GM12878 (cell line): ENCODE results near the gene SPOCD1. TPM values are rescaled to one million over a fixed set of nuclear protein-coding genes. Genes with fewer than 3 reads are reported as not detected.

ENCODE experiments used
- ATAC-seq: fragments of 200-7000 bp; cut with Tn5 transposase; 3 replicates; pipeline ENCODE4 v1.9.1; 2020; ENCODE audit warnings: mild to moderate bottlenecking, moderate library complexity
- BruUV-seq: library from RNA; stranded (reverse); fragments of 400-500 nt; replicated peaks from 2 replicates; lab custom pipeline; 2021; lab: Mats Ljungman, UMichigan
- CTCF ChIA-PET: fragments of 300-600 bp; sonication (Branson Sonifier 250); formaldehyde crosslinking; extraction: SDS; loops from one replicate; lab custom pipeline; 2021; ENCODE audit warnings: inconsistent platforms; lab: Yijun Ruan, JAX
- POLR2A ChIA-PET: fragments of 350-600 bp; formaldehyde crosslinking; extraction: SDS; loops from one replicate; lab custom pipeline; 2021; ENCODE audit warnings: inconsistent platforms; lab: Charles Lee
- RAD21 ChIA-PET: fragments of 300-600 bp; sonication (Branson Sonifier 250); formaldehyde crosslinking; loops from one replicate; lab custom pipeline; 2023; ENCODE audit warnings: antibody characterized with exemption; ENCODE audit not compliant: unreplicated experiment; lab: Charles Lee
- SMC1A ChIA-PET: fragments of 300-600 bp; sonication (Branson Sonifier 250); formaldehyde crosslinking; loops from one replicate; lab custom pipeline; 2023; ENCODE audit not compliant: unreplicated experiment, uncharacterized antibody; lab: Charles Lee
- DNase-seq: peaks from one replicate; pipeline ENCODE4 v3.0.0-alpha.2; 2011; ENCODE audit warnings: low read depth, low spot score
- FAIRE-seq: peaks from 3 replicates; lab custom pipeline; 2011; peaks lifted over from hg19 to GRCh38; lab: Jason Lieb, UNC
- H2AFZ ChIP-seq: 2 replicates; pipeline ENCODE4 v1.6.0; 2011; ENCODE audit warnings: low read depth, low read length, control low read depth; ENCODE audit not compliant: control insufficient read depth
- H3K27ac ChIP-seq: 2 replicates; pipeline ENCODE4 v1.5.1; 2011; ENCODE audit warnings: control low read depth; ENCODE audit not compliant: control insufficient read depth, insufficient read depth
- H3K27me3 ChIP-seq, 2 experiments: replicated peaks in 1 of 2; 2 replicates each; pipeline versions ENCODE4 v1.6.0 to v1.6.1; 2011; ENCODE audit warnings: low read length in 1 of 2; ENCODE audit not compliant: control insufficient read depth in 2 of 2, insufficient read depth in 2 of 2
- H3K36me3 ChIP-seq, 2 experiments: 2 replicates each; pipeline ENCODE4 v1.5.1; 2011; ENCODE audit warnings: low read length in 1 of 2; ENCODE audit not compliant: control insufficient read depth in 2 of 2, insufficient read depth in 2 of 2
- H3K4me1 ChIP-seq: 2 replicates; pipeline ENCODE4 v1.6.1; 2011; ENCODE audit warnings: mild to moderate bottlenecking, low read length, moderate library complexity, mixed read lengths; ENCODE audit not compliant: control insufficient read depth, insufficient read depth
- H3K4me2 ChIP-seq: 2 replicates; pipeline ENCODE4 v1.6.0; 2011; ENCODE audit warnings: control low read depth; ENCODE audit not compliant: control insufficient read depth, insufficient read depth
- H3K4me3 ChIP-seq: fragments of 200-600 bp; sonication (generic); 2 replicates; pipeline ENCODE4 v1.5.1; 2016
- H3K79me2 ChIP-seq: 2 replicates; pipeline ENCODE4 v1.6.0; 2011; ENCODE audit warnings: low read length; ENCODE audit not compliant: control insufficient read depth, insufficient read depth
- H3K9ac ChIP-seq: 2 replicates; pipeline ENCODE4 v1.8.0; 2011; ENCODE audit warnings: low read length, control low read depth, mixed read lengths; ENCODE audit not compliant: control insufficient read depth, insufficient read depth
- H3K9me3 ChIP-seq: replicated peaks from 3 replicates; pipeline ENCODE4 v1.5.1; 2011; ENCODE audit warnings: mild to moderate bottlenecking, low read length; ENCODE audit not compliant: control insufficient read depth, insufficient read depth
- H4K20me1 ChIP-seq: 2 replicates; pipeline ENCODE4 v1.6.0; 2011; ENCODE audit not compliant: control insufficient read depth, insufficient read depth
- ATF7 ChIP-seq: fragments of 450-650 bp; IDR thresholded peaks from 2 replicates; pipeline ENCODE4 v1.6.1; 2016; ENCODE audit warnings: low read depth, mild to moderate bottlenecking
- DPF2 ChIP-seq: fragments of 450-650 bp; IDR thresholded peaks from 2 replicates; pipeline ENCODE4 v1.6.1; 2017; ENCODE audit warnings: mild to moderate bottlenecking
- FOXM1 ChIP-seq: IDR thresholded peaks from 2 replicates; pipeline ENCODE4 v1.6.1; 2012; ENCODE audit warnings: low read depth, mild to moderate bottlenecking, inconsistent platforms, low read length, moderate library complexity
- RAD21 ChIP-seq: IDR thresholded peaks from 2 replicates; pipeline ENCODE4 v1.6.1; 2011; ENCODE audit warnings: mild to moderate bottlenecking, low read depth, low read length, moderate library complexity; ENCODE audit not compliant: insufficient read depth
- TCF7 ChIP-seq: IDR thresholded peaks from 2 replicates; pipeline ENCODE4 v1.6.1; 2014; ENCODE audit warnings: antibody characterized with exemption, borderline replicate concordance
- WRNIP1 ChIP-seq: IDR thresholded peaks from 2 replicates; pipeline ENCODE4 v1.6.1; 2011; ENCODE audit warnings: low read depth, low read length, improper control_type of control experiment, borderline replicate concordance
- ZSCAN29 ChIP-seq: fragments of 450-650 bp; IDR thresholded peaks from 2 replicates; pipeline ENCODE4 v1.6.1; 2017; ENCODE audit warnings: mild to moderate bottlenecking, moderate library complexity
- WGBS: methylation state at CpG from one replicate; pipeline ENCODE4 v1.1.6; 2016; ENCODE audit warnings: low lambda C conversion rate; ENCODE audit not compliant: insufficient replicate concordance, insufficient coverage; ENCODE audit errors: missing lambda C conversion rate; 5-methylcytosine and 5-hydroxymethylcytosine counted together
- in situ Hi-C: fragments of 300-500 bp; cut with MboI; formaldehyde crosslinking; loops from 9 replicates; pipeline ENCODE4 v1.14.3; 2018; ENCODE audit warnings: mixed read lengths
- intact Hi-C: fragments of 100-400 bp; cut with micrococcal nuclease; formaldehyde crosslinking; loops from one replicate; pipeline ENCODE4 v1.14.2; 2022; ENCODE audit not compliant: unreplicated experiment
- polyA plus RNA-seq, 11 experiments: library from polyadenylated mRNA; depleted of rRNA in 4 of 11; unstranded in 6 of 11; stranded (reverse) in 5 of 11; fragments of >200 nt; fragmentation: Nextera tagmentation in 4 of 11; fragmentation: Illumina TruSeq in 1 of 11; extraction: Ambion mirVana in 4 of 11; extraction: Trizol in 1 of 11; gene quantifications; 1 replicate in 1 of 11; 2 replicates in 10 of 11; pipeline versions ENCODE4 v1.2.1 to v1.2.3, GENCODE V29; 2011 to 2016; ENCODE audit warnings: inconsistent platforms in 2 of 11, missing spikeins in 2 of 11, low read depth in 1 of 11
- total RNA-seq, 4 experiments: library from RNA; depleted of rRNA in 3 of 4; stranded (reverse); fragments of >200 nt in 3 of 4; fragmentation: Illumina TruSeq in 1 of 4; extraction: Trizol in 1 of 4; gene quantifications; 2 replicates each; pipeline versions ENCODE4 v1.2.1 to v1.2.3, GENCODE V29; 2013 to 2021
- TF ChIP-seq, protein P1 (sequence below): fragments of 450-650 bp; formaldehyde crosslinking; IDR thresholded peaks from 2 replicates; pipeline ENCODE4 v1.4.0; 2022; ENCODE audit warnings: mild to moderate bottlenecking, moderate library complexity
- TF ChIP-seq, protein P2 (sequence below): fragments of 150-350 bp; IDR thresholded peaks from 2 replicates; pipeline ENCODE4 v1.6.1; 2014; ENCODE audit warnings: mild to moderate bottlenecking, low read depth, low read length
- TF ChIP-seq, protein P3 (sequence below): IDR thresholded peaks from 2 replicates; pipeline ENCODE4 v1.6.1; 2011; ENCODE audit warnings: mild to moderate bottlenecking, low read depth, low read length, moderate library complexity; ENCODE audit not compliant: insufficient replicate concordance

SPOCD1 gene
- total and polyA plus RNA-seq, 10 of the 15 experiments (the other 5 are each of a cell fraction or from before 2014, with no cell fraction given) = 0.02 to 0.65 (median 0.13) TPM; not detected in 4

DNA sequence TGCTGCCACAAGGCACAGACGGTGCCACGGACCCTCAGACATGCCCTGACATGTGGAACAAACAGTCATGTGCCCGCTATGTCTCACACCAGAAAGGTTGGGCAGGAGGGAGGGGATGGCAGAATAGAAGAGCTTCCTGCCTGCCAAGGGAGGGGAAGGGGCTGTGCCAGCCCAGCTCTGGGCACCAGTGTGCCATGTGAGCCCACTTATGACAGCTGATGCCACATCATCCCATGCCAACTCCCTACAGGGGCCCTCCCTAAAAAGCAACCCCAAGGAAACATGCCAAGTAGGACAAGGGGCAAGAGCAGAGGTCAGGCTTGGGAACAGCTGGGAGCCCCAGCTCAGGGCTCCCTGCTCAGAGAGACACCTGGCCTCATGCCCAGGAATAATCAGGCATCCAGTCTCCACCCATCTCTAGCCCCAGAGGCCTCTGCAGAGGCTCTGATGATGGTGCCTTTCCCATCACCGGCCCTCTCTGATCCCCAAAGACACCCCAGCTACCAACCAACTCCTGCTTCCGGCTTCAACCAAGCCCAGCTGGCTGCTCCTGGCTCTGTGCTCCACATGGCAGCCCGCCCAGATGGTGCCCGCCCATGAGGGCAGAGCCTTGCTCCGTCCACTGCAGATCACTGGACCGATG is 62.0 kb downstream of the SPOCD1 start (continued):
- TF ChIP-seq, protein P1, sequence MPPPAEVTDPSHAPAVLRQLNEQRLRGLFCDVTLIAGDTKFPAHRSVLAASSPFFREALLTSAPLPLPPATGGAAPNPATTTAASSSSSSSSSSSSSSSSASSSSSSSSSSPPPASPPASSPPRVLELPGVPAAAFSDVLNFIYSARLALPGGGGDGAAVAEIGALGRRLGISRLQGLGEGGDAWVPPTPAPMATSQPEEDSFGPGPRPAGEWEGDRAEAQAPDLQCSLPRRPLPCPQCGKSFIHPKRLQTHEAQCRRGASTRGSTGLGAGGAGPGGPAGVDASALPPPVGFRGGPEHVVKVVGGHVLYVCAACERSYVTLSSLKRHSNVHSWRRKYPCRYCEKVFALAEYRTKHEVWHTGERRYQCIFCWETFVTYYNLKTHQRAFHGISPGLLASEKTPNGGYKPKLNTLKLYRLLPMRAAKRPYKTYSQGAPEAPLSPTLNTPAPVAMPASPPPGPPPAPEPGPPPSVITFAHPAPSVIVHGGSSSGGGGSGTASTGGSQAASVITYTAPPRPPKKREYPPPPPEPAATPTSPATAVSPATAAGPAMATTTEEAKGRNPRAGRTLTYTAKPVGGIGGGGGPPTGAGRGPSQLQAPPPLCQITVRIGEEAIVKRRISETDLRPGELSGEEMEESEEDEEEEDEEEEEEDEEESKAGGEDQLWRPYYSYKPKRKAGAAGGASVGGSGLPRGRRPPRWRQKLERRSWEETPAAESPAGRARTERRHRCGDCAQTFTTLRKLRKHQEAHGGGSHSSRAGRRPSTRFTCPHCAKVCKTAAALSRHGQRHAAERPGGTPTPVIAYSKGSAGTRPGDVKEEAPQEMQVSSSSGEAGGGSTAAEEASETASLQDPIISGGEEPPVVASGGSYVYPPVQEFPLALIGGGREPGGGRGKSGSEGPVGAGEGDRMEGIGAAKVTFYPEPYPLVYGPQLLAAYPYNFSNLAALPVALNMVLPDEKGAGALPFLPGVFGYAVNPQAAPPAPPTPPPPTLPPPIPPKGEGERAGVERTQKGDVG (CRISPR knock-in tag) = no peak
- TF ChIP-seq, protein P2, sequence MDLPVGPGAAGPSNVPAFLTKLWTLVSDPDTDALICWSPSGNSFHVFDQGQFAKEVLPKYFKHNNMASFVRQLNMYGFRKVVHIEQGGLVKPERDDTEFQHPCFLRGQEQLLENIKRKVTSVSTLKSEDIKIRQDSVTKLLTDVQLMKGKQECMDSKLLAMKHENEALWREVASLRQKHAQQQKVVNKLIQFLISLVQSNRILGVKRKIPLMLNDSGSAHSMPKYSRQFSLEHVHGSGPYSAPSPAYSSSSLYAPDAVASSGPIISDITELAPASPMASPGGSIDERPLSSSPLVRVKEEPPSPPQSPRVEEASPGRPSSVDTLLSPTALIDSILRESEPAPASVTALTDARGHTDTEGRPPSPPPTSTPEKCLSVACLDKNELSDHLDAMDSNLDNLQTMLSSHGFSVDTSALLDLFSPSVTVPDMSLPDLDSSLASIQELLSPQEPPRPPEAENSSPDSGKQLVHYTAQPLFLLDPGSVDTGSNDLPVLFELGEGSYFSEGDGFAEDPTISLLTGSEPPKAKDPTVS = no peak
- TF ChIP-seq, protein P3, sequence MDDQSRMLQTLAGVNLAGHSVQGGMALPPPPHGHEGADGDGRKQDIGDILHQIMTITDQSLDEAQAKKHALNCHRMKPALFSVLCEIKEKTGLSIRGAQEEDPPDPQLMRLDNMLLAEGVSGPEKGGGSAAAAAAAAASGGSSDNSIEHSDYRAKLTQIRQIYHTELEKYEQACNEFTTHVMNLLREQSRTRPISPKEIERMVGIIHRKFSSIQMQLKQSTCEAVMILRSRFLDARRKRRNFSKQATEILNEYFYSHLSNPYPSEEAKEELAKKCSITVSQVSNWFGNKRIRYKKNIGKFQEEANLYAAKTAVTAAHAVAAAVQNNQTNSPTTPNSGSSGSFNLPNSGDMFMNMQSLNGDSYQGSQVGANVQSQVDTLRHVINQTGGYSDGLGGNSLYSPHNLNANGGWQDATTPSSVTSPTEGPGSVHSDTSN = no peak

DNA sequence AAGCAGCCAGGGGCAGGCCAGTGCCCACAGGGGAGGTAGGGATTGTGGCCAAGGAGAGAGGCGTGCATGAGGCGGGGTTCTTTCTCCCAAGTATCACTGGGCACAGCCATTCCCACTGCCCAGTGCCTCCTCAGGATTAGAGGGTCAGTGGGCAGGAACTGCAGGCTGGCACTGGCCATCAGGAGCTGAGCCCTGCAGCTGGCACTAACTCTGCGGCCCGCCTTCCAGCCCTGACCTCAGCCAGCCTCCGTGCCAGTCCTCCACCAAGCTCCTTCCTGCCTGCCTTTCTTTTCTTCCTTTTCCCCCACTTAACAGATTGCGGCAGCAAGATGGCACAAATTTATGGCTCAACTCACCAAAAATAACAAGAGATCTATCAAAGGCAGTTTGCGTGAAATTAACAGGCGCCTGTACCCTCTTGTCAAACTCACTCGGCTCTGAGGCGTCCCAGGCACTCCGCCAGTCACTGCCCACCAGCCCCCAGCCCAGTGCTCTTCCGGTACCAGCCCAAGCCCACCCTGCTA is 62.8 kb downstream of the SPOCD1 start:
- intact Hi-C loops (no loop called here), in situ Hi-C loops (no loop called here)
- ATAC-seq (no peak), FAIRE-seq (no peak), DNase-seq (no peak)
- RAD21 ChIA-PET = no interaction called here
- H2AFZ ChIP-seq = no peak overlapping the region
- SMC1A ChIA-PET = interaction anchor here (1.0 kb wide), 1 partner anchor 36 kb away, joined by 4 read pairs; no protein-coding TSS in a partner anchor
- H4K20me1 ChIP-seq = no peaks in the 10 kb centered on the region
- H3K4me2 ChIP-seq = no peak overlapping the region
- no peaks in the 10 kb centered on the region for H3K36me3 ChIP-seq
- H3K9ac ChIP-seq = no peak overlapping the region
- 40% methylated on average over 12 of the region's 12 CpGs for WGBS
- no peaks in the 10 kb centered on the region for H3K9me3 ChIP-seq
- H3K4me3 ChIP-seq = no peak overlapping the region
- CTCF ChIA-PET = no interaction called here
- H3K27ac ChIP-seq = no peak overlapping the region
- peaks cover 7% of the 10 kb centered on the region; the same call in 1 of the 2 replicates for H3K4me1 ChIP-seq
- TF ChIP-seq DPF2 (no peak), FOXM1 (no peak), ATF7 (no peak), TCF7 (no peak), ZSCAN29 (no peak), WRNIP1 (no peak), RAD21 (no peak)
- no peaks in the 10 kb centered on the region for H3K79me2 ChIP-seq
- peaks cover 0 to 5% of the 10 kb centered on the region in 2 experiments; a peak in 2 of 4 replicates for H3K27me3 ChIP-seq
- no TSS peak for BruUV-seq
- POLR2A ChIA-PET = no interaction called here
